Neural cell (in vitro differentiated cells): Measurements from ENCODE around the gene CAPN14.

Experiments used
- EZH2 ChIP-seq: fragments of 200-600, 300-800 bp; shearing (Covaris generic), sonication (generic); IDR thresholded peaks from 2 replicates; pipeline ENCODE4 v1.6.1; 2014; ENCODE audit warnings: antibody characterized with exemption, low read length, borderline replicate concordance, mild to moderate bottlenecking; ENCODE audit not compliant: insufficient read depth, poor library complexity, severe bottlenecking
- MXI1 ChIP-seq: fragments of 450-650 bp; conservative IDR thresholded peaks from 2 replicates; pipeline ENCODE4 v1.6.1; 2014; ENCODE audit warnings: antibody characterized with exemption, mild to moderate bottlenecking; ENCODE audit not compliant: poor library complexity, severe bottlenecking
- POLR2AphosphoS5 ChIP-seq: IDR thresholded peaks from 2 replicates; pipeline ENCODE4 v1.6.1; 2012
- SMC3 ChIP-seq: fragments of 450-650 bp; conservative IDR thresholded peaks from 2 replicates; pipeline ENCODE4 v1.6.1; 2014; ENCODE audit warnings: antibody characterized with exemption, mild to moderate bottlenecking, moderate library complexity; ENCODE audit not compliant: poor library complexity
- TAF1 ChIP-seq: IDR thresholded peaks from 2 replicates; pipeline ENCODE4 v1.6.1; 2012; ENCODE audit warnings: low read depth
- TF ChIP-seq, protein P1 (sequence below): fragments of 450-650 bp; IDR thresholded peaks from 2 replicates; pipeline ENCODE4 v1.5.1; 2014; ENCODE audit warnings: antibody characterized with exemption, mild to moderate bottlenecking, moderate library complexity; ENCODE audit not compliant: poor library complexity, severe bottlenecking

DNA sequence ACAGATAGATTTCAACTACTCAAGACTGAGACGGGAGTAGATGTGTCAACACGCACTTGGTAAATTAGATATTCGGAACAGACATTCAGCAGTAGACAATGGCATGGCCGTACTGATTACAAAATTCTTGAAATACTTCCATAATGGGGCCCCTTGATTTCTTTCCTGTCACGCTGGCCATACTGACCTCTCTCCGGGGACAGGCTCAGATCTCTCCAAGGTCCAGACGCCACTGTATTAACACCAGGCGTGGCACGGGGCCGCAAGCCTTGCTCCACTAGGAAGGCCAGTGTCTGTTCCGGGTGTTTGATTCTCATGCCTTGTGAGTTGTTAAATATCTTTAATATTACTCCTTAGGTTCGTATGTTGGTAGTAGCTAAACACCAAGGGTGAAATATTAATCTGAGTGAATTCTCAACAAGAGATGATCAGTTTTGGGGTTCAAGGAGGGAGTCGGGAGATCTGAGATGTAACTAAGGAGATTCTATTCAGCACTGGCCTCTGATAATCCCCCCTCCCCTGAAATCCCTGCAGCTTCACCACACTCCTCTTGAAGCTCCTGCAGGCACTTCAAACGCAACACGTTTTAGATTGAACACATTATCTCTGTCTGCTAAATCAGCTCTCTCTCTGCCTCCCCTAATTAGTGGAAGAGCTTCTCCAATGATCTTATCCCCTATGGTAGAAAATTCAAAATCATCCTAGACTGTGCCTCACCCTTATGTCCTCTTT, 14.4 kb upstream of the CAPN14 start:
- TF ChIP-seq SMC3: no peak
- TF ChIP-seq MXI1: no peak
- no peak for TF ChIP-seq POLR2AphosphoS5
- no peak for TF ChIP-seq EZH2
- TF ChIP-seq TAF1: no peak
- TF ChIP-seq, protein P1, sequence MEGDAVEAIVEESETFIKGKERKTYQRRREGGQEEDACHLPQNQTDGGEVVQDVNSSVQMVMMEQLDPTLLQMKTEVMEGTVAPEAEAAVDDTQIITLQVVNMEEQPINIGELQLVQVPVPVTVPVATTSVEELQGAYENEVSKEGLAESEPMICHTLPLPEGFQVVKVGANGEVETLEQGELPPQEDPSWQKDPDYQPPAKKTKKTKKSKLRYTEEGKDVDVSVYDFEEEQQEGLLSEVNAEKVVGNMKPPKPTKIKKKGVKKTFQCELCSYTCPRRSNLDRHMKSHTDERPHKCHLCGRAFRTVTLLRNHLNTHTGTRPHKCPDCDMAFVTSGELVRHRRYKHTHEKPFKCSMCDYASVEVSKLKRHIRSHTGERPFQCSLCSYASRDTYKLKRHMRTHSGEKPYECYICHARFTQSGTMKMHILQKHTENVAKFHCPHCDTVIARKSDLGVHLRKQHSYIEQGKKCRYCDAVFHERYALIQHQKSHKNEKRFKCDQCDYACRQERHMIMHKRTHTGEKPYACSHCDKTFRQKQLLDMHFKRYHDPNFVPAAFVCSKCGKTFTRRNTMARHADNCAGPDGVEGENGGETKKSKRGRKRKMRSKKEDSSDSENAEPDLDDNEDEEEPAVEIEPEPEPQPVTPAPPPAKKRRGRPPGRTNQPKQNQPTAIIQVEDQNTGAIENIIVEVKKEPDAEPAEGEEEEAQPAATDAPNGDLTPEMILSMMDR: no peak
